ENCODE measurements around the gene RNPS1. TPM values are rescaled to one million over a fixed set of nuclear protein-coding genes. Genes with fewer than 3 reads are reported as not detected.

The RNPS1 gene
- total and polyA plus RNA-seq, 9 of the 15 experiments (the other 6 are each of a cell fraction or from before 2014, with no cell fraction given) = 44.9 to 338 (median 202) TPM

DNA sequence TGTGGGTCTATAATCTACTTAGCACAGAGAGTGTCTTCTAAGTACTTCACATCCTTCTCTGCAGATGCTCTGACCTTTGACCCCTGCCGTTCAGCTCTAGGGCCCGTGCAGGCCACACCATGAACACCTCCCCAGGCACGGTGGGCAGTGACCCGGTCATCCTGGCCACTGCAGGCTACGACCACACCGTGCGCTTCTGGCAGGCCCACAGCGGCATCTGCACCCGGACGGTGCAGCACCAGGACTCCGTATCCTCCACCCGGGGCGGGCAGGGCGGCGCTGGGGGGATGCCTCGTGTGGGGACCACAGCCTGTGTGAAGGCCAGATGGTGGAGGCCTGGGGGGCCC, 62.0 kb downstream of the RNPS1 start (continued):
- TF ChIP-seq, protein P1, sequence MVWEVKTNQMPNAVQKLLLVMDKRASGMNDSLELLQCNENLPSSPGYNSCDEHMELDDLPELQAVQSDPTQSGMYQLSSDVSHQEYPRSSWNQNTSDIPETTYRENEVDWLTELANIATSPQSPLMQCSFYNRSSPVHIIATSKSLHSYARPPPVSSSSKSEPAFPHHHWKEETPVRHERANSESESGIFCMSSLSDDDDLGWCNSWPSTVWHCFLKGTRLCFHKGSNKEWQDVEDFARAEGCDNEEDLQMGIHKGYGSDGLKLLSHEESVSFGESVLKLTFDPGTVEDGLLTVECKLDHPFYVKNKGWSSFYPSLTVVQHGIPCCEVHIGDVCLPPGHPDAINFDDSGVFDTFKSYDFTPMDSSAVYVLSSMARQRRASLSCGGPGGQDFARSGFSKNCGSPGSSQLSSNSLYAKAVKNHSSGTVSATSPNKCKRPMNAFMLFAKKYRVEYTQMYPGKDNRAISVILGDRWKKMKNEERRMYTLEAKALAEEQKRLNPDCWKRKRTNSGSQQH (CRISPR knock-in tag; IDR thresholded peaks at IDR 0.05) = no peak
- TF ChIP-seq, protein P2, sequence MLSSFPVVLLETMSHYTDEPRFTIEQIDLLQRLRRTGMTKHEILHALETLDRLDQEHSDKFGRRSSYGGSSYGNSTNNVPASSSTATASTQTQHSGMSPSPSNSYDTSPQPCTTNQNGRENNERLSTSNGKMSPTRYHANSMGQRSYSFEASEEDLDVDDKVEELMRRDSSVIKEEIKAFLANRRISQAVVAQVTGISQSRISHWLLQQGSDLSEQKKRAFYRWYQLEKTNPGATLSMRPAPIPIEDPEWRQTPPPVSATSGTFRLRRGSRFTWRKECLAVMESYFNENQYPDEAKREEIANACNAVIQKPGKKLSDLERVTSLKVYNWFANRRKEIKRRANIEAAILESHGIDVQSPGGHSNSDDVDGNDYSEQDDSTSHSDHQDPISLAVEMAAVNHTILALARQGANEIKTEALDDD (IDR thresholded peaks at IDR 0.05) = no peak
- TF ChIP-seq, protein P3, sequence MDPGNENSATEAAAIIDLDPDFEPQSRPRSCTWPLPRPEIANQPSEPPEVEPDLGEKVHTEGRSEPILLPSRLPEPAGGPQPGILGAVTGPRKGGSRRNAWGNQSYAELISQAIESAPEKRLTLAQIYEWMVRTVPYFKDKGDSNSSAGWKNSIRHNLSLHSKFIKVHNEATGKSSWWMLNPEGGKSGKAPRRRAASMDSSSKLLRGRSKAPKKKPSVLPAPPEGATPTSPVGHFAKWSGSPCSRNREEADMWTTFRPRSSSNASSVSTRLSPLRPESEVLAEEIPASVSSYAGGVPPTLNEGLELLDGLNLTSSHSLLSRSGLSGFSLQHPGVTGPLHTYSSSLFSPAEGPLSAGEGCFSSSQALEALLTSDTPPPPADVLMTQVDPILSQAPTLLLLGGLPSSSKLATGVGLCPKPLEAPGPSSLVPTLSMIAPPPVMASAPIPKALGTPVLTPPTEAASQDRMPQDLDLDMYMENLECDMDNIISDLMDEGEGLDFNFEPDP (CRISPR knock-in tag; IDR thresholded peaks at IDR 0.05) = no peak
- TF ChIP-seq, protein P4, sequence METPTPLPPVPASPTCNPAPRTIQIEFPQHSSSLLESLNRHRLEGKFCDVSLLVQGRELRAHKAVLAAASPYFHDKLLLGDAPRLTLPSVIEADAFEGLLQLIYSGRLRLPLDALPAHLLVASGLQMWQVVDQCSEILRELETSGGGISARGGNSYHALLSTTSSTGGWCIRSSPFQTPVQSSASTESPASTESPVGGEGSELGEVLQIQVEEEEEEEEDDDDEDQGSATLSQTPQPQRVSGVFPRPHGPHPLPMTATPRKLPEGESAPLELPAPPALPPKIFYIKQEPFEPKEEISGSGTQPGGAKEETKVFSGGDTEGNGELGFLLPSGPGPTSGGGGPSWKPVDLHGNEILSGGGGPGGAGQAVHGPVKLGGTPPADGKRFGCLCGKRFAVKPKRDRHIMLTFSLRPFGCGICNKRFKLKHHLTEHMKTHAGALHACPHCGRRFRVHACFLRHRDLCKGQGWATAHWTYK (CRISPR knock-in tag; IDR thresholded peaks at IDR 0.05) = 0 out of 2 replicates have a peak, but pooled peaks have one; percentile 12
- TF ChIP-seq GTF2A2 (tag; IDR thresholded peaks at IDR 0.05) (no peak), PHB2 (IDR thresholded peaks at IDR 0.05; ENCODE audit: low read depth) (no peak), FOXK1 (CRISPR knock-in tag; IDR thresholded peaks at IDR 0.05; ENCODE audit: borderline replicate concordance) (peak; percentile 80; the same call in 1 of the 2 replicates), WHSC1 (IDR thresholded peaks at IDR 0.05; ENCODE audit: low read length) (no peak), HNRNPLL (IDR thresholded peaks at IDR 0.05; ENCODE audit: low read depth, low read length, poor library complexity, severe bottlenecking) (no peak), ZFP30 (CRISPR knock-in tag; IDR thresholded peaks at IDR 0.05; ENCODE audit: borderline replicate concordance) (no peak), RBM25 (IDR thresholded peaks at IDR 0.05; ENCODE audit: low read depth, low read length, severe bottlenecking) (no peak), MXI1 (IDR thresholded peaks at IDR 0.05; ENCODE audit: low read depth, low read length) (no peak), TEAD1 (CRISPR knock-in tag; IDR thresholded peaks at IDR 0.05) (no peak), EWSR1 (IDR thresholded peaks at IDR 0.05; ENCODE audit: borderline replicate concordance, low read depth, partially characterized antibody) (no peak)
- TF ChIP-seq, protein P5, sequence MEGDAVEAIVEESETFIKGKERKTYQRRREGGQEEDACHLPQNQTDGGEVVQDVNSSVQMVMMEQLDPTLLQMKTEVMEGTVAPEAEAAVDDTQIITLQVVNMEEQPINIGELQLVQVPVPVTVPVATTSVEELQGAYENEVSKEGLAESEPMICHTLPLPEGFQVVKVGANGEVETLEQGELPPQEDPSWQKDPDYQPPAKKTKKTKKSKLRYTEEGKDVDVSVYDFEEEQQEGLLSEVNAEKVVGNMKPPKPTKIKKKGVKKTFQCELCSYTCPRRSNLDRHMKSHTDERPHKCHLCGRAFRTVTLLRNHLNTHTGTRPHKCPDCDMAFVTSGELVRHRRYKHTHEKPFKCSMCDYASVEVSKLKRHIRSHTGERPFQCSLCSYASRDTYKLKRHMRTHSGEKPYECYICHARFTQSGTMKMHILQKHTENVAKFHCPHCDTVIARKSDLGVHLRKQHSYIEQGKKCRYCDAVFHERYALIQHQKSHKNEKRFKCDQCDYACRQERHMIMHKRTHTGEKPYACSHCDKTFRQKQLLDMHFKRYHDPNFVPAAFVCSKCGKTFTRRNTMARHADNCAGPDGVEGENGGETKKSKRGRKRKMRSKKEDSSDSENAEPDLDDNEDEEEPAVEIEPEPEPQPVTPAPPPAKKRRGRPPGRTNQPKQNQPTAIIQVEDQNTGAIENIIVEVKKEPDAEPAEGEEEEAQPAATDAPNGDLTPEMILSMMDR (IDR thresholded peaks at IDR 0.05 in 2 of 3, conservative IDR thresholded peaks at IDR 0.05 in 1 of 3; ENCODE audit: insufficient read depth in 2 of 3, low read depth in 1 of 3, low read length in 3 of 3) = no peak

All from K562 (cell line).